ENCODE results near the gene SLIT1.

SLIT1 gene

DNA sequence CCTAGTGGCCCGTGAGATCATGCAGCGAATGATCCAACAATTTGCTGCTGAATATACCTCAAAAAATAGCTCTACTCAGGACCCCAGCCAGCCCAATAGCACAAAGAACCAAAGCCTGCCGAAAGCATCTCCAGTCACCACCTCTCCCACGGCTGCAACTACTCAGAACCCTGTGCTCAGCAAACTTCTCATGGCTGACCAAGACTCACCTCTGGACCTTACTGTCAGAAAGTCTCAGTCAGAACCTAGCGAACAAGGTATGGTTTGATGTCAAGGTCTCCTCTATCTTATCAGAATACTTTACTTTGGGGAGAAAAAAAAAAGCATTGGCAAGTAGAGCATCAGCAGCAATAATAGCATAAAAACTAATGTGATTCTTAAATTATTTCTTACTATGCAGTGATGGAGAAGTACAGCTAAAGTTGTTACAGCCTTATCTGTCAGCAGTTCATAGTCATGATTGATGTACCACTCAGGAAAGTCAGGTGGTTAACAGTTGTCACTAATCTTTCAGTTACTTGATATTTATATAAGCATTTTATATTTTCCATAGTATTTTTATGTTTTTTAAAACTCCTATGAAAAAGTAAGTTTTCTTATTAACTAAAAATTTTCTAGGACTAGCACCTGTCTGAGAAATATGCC, 236.6 kb downstream of the SLIT1 start:
- DNase-seq, result no peak
